K562 (cell line): ENCODE data around the gene XPR1. TPM values are rescaled to one million over a fixed set of nuclear protein-coding genes. Genes with fewer than 3 reads are reported as not detected.
A peak's percentile ranks its signal among the peaks of the same experiment; 100 is the strongest.

Source experiments
- CHCHD3 ChIP-seq: fragments of 250-450 bp; sonication (Bioruptor Pico); IDR thresholded peaks from 2 replicates; pipeline ENCODE4 v2.1.2; 2022; ENCODE audit warnings: mild to moderate bottlenecking
- GABPB2 ChIP-seq: fragments of 250-450 bp; sonication (Bioruptor Pico); conservative IDR thresholded peaks from 2 replicates; pipeline ENCODE4 v1.5.1; 2021; ENCODE audit warnings: mild to moderate bottlenecking
- KAT8 ChIP-seq: fragments of 450-650 bp; IDR thresholded peaks from 2 replicates; pipeline ENCODE4 v1.6.1; 2016; ENCODE audit warnings: low read depth, mild to moderate bottlenecking
- NFIC ChIP-seq: fragments of 450-650 bp; IDR thresholded peaks from 2 replicates; pipeline ENCODE4 v1.6.1; 2017; ENCODE audit warnings: mild to moderate bottlenecking, inconsistent platforms
- SAP30 ChIP-seq: fragments of 200-600 bp; sonication (generic); IDR thresholded peaks from 2 replicates; pipeline ENCODE4 v1.6.1; 2012; ENCODE audit warnings: borderline replicate concordance, low read depth, mild to moderate bottlenecking, moderate library complexity, low read length, control low read depth, inconsistent platforms; ENCODE audit not compliant: insufficient read depth, poor library complexity, severe bottlenecking
- SMC3 ChIP-seq: conservative IDR thresholded peaks from 2 replicates; pipeline ENCODE4 v1.6.1; 2011; ENCODE audit warnings: low read depth, low read length, improper control_type of control experiment; ENCODE audit not compliant: insufficient read depth
- SP1 ChIP-seq: sonication (generic); formaldehyde crosslinking; IDR thresholded peaks from 2 replicates; pipeline ENCODE4 v1.8.1; 2022; ENCODE audit warnings: mild to moderate bottlenecking, missing genetic modification reagents
- TEAD4 ChIP-seq, 2 experiments: sonication (generic) in 1 of 2; formaldehyde crosslinking in 1 of 2; IDR thresholded peaks; 2 replicates each; pipeline versions ENCODE4 v1.6.1 to v1.8.0; 2012 to 2022; ENCODE audit warnings: borderline replicate concordance in 1 of 2, inconsistent platforms in 1 of 2, low read length in 1 of 2, mild to moderate bottlenecking in 1 of 2, missing genetic modification reagents in 1 of 2
- XRCC4 ChIP-seq: IDR thresholded peaks from one replicate; pipeline ENCODE4 v1.6.1; 2011; ENCODE audit not compliant: insufficient read depth, insufficient read length; ENCODE audit errors: extremely low read depth
- ZBED1 ChIP-seq: IDR thresholded peaks from 2 replicates; pipeline ENCODE4 v1.6.1; 2014
- ZNF134 ChIP-seq: fragments of 250-450 bp; sonication (Bioruptor Pico); conservative IDR thresholded peaks from 2 replicates; pipeline ENCODE4 v1.4.0; 2020
- ZNF354B ChIP-seq: fragments of 250-450 bp; sonication (Bioruptor Pico); IDR thresholded peaks from 2 replicates; pipeline ENCODE4 v1.4.0; 2020
- ZZZ3 ChIP-seq: fragments of 450-650 bp; IDR thresholded peaks from 2 replicates; pipeline ENCODE4 v1.6.1; 2016; ENCODE audit warnings: antibody characterized with exemption, mild to moderate bottlenecking, moderate library complexity
- polyA plus RNA-seq, 8 experiments: library from polyadenylated mRNA; depleted of rRNA in 4 of 8; stranded (reverse) in 5 of 8; unstranded in 3 of 8; fragments of >200 nt; fragmentation: Nextera tagmentation in 2 of 8; fragmentation: Illumina TruSeq in 1 of 8; extraction: Ambion mirVana in 2 of 8; extraction: Trizol in 1 of 8; gene quantifications; 2 replicates each; pipeline versions ENCODE4 v1.2.1 to v1.2.3, GENCODE V29; 2011 to 2014; ENCODE audit warnings: inconsistent platforms in 1 of 8, missing spikeins in 1 of 8
- total RNA-seq, 7 experiments: library from RNA; depleted of rRNA in 6 of 7; stranded (reverse); fragments of >200 nt in 6 of 7; fragmentation: Illumina TruSeq in 2 of 7; extraction: Trizol in 2 of 7; gene quantifications; 2 replicates each; pipeline versions ENCODE4 v1.2.1 to v1.2.3, GENCODE V29; 2011 to 2021; ENCODE audit warnings: low replicate concordance in 1 of 7
- TF ChIP-seq, protein P1 (sequence below): fragments of 250-450 bp; sonication (Bioruptor Pico); IDR thresholded peaks from 2 replicates; pipeline ENCODE4 v1.5.0; 2022; ENCODE audit warnings: mild to moderate bottlenecking
- TF ChIP-seq, protein P2 (sequence below): IDR thresholded peaks from 2 replicates; pipeline ENCODE4 v1.6.1; 2014; ENCODE audit warnings: antibody characterized with exemption
- TF ChIP-seq, protein P3 (sequence below), 2 experiments: fragments of 450-650 bp in 1 of 2; IDR thresholded peaks; 2 replicates each; pipeline ENCODE4 v1.6.1; 2011 to 2017; ENCODE audit warnings: low read depth in 2 of 2, antibody characterized with exemption in 1 of 2, borderline replicate concordance in 1 of 2, low read length in 1 of 2, mild to moderate bottlenecking in 1 of 2, mixed read lengths in 1 of 2; ENCODE audit not compliant: control insufficient read depth in 1 of 2

XPR1 gene
- total and polyA plus RNA-seq, 9 of the 15 experiments (the other 6 are each of a cell fraction or from before 2014, with no cell fraction given): 3.0 to 66.2 (median 38.6) TPM

DNA sequence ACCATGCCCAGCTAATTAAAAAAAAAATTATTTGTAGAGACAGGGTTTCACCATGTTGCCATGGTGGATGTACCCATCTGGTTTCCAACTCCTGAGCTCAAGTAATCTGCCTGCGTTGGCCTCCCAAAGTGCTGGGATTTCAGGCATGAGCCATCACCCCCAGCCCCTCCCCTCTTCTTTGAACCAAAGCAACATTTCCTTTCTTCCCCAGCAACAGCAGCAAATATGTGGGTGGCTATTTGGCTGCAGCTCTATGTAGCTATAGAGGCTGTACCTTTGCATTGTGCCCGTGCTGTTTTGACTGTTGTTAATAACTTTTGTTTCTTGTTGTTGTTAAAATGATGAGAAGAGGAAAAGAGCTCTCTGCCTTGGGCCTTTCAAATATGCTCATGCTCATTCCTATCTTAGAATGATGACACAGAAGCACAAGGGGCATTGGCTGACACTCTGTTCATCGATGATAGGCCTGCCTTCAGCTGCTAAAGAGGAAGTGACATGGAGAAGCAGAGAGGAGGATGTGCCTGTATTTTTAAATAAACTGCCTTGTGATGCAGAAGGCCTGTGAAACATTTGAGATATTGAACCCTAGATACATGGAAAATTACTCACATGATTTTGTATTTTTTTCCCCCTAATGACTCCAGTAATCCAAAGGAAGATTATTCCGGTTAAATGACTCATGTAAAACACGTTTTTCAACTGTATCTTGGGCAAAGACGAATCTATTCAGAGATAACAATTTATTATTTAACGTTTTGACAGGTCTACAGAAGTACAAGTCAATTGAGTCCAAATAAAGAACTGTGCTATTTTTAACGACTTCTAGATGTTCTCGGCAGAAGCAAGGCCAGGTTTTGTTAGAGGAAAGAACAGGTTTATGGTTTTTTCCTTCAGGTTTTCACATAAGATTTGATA lies 20.5 kb upstream of the XPR1 start (continued):
- TF ChIP-seq, protein P1, sequence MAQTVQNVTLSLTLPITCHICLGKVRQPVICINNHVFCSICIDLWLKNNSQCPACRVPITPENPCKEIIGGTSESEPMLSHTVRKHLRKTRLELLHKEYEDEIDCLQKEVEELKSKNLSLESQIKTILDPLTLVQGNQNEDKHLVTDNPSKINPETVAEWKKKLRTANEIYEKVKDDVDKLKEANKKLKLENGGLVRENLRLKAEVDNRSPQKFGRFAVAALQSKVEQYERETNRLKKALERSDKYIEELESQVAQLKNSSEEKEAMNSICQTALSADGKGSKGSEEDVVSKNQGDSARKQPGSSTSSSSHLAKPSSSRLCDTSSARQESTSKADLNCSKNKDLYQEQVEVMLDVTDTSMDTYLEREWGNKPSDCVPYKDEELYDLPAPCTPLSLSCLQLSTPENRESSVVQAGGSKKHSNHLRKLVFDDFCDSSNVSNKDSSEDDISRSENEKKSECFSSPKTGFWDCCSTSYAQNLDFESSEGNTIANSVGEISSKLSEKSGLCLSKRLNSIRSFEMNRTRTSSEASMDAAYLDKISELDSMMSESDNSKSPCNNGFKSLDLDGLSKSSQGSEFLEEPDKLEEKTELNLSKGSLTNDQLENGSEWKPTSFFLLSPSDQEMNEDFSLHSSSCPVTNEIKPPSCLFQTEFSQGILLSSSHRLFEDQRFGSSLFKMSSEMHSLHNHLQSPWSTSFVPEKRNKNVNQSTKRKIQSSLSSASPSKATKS (CRISPR knock-in tag): no peak
- peak; percentile 28; the same call in 1 of the 2 replicates for TF ChIP-seq SP1 (CRISPR knock-in tag)
- TF ChIP-seq, protein P2, sequence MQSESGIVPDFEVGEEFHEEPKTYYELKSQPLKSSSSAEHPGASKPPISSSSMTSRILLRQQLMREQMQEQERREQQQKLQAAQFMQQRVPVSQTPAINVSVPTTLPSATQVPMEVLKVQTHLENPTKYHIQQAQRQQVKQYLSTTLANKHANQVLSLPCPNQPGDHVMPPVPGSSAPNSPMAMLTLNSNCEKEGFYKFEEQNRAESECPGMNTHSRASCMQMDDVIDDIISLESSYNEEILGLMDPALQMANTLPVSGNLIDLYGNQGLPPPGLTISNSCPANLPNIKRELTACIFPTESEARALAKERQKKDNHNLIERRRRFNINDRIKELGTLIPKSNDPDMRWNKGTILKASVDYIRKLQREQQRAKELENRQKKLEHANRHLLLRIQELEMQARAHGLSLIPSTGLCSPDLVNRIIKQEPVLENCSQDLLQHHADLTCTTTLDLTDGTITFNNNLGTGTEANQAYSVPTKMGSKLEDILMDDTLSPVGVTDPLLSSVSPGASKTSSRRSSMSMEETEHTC: peak; percentile 82; the same call in 1 of the 2 replicates
- TF ChIP-seq XRCC4: no peak
- TF ChIP-seq ZZZ3: no peak
- TF ChIP-seq ZBED1: no peak
- no peak for TF ChIP-seq KAT8
- no peak; the same call in none of the 2 replicates for TF ChIP-seq ZNF134 (CRISPR knock-in tag)
- no peak for TF ChIP-seq SMC3
- TF ChIP-seq ZNF354B: no peak
- TF ChIP-seq, protein P3, sequence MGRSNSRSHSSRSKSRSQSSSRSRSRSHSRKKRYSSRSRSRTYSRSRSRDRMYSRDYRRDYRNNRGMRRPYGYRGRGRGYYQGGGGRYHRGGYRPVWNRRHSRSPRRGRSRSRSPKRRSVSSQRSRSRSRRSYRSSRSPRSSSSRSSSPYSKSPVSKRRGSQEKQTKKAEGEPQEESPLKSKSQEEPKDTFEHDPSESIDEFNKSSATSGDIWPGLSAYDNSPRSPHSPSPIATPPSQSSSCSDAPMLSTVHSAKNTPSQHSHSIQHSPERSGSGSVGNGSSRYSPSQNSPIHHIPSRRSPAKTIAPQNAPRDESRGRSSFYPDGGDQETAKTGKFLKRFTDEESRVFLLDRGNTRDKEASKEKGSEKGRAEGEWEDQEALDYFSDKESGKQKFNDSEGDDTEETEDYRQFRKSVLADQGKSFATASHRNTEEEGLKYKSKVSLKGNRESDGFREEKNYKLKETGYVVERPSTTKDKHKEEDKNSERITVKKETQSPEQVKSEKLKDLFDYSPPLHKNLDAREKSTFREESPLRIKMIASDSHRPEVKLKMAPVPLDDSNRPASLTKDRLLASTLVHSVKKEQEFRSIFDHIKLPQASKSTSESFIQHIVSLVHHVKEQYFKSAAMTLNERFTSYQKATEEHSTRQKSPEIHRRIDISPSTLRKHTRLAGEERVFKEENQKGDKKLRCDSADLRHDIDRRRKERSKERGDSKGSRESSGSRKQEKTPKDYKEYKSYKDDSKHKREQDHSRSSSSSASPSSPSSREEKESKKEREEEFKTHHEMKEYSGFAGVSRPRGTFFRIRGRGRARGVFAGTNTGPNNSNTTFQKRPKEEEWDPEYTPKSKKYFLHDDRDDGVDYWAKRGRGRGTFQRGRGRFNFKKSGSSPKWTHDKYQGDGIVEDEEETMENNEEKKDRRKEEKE (IDR thresholded peaks at IDR 0.05; ENCODE audit: borderline replicate concordance in 1 of 2, control insufficient read depth in 1 of 2, low read depth in 2 of 2, low read length in 1 of 2): no peak
- no peak for TF ChIP-seq GABPB2
- no peak for TF ChIP-seq SAP30
- peak; percentile 84 for TF ChIP-seq TEAD4 (IDR thresholded peaks at IDR 0.05; ENCODE audit: low read length)
- TF ChIP-seq TEAD4 (CRISPR knock-in tag; IDR thresholded peaks at IDR 0.05; ENCODE audit: borderline replicate concordance): no peak
- TF ChIP-seq NFIC: peak; percentile 44
- TF ChIP-seq CHCHD3: no peak
